HepG2 (cell line): ENCODE results near the gene UTP25. TPM values are rescaled to one million over a fixed set of nuclear protein-coding genes. Genes with fewer than 3 reads are reported as not detected.

Experiments used
- AHDC1 ChIP-seq: sonication (generic); formaldehyde crosslinking; IDR thresholded peaks from 2 replicates; pipeline ENCODE4 v1.5.1; 2020; ENCODE audit warnings: mild to moderate bottlenecking, missing genetic modification reagents, borderline replicate concordance
- MED1 ChIP-seq: sonication (generic); formaldehyde crosslinking; IDR thresholded peaks from 2 replicates; pipeline ENCODE4 v1.4.0; 2020; ENCODE audit warnings: missing genetic modification reagents
- POGK ChIP-seq: sonication (generic); formaldehyde crosslinking; conservative IDR thresholded peaks from 2 replicates; pipeline ENCODE4 v1.8.0; 2022; ENCODE audit warnings: mild to moderate bottlenecking, moderate library complexity, missing genetic modification reagents
- SKI ChIP-seq: fragments of 450-650 bp; IDR thresholded peaks from one replicate; pipeline ENCODE4 v1.6.1; 2018; ENCODE audit warnings: mild to moderate bottlenecking; ENCODE audit not compliant: partially characterized antibody
- TRIM22 ChIP-seq: fragments of 450-650 bp; IDR thresholded peaks from 2 replicates; pipeline ENCODE4 v1.6.1; 2017
- ZBTB46 ChIP-seq: sonication (generic); formaldehyde crosslinking; IDR thresholded peaks from 2 replicates; pipeline ENCODE4 v1.4.0; 2020; ENCODE audit warnings: mild to moderate bottlenecking, missing genetic modification reagents, borderline replicate concordance
- ZHX2 ChIP-seq, 2 experiments: sonication (generic) in 1 of 2; formaldehyde crosslinking in 1 of 2; IDR thresholded peaks; 2 replicates each; pipeline versions ENCODE4 v1.6.1 to v1.9.0; 2014 to 2022; ENCODE audit warnings: antibody characterized with exemption in 1 of 2, borderline replicate concordance in 1 of 2, inconsistent platforms in 1 of 2, low read depth in 1 of 2, missing genetic modification reagents in 1 of 2
- ZNF317 ChIP-seq: sonication (generic); formaldehyde crosslinking; IDR thresholded peaks from 2 replicates; pipeline ENCODE4 v1.5.0; 2020; ENCODE audit warnings: mild to moderate bottlenecking, missing genetic modification reagents
- ZNF629 ChIP-seq: sonication (generic); formaldehyde crosslinking; conservative IDR thresholded peaks from 2 replicates; pipeline ENCODE4 v1.5.0; 2020; ENCODE audit warnings: missing genetic modification reagents
- ZNF678 ChIP-seq: sonication (generic); formaldehyde crosslinking; IDR thresholded peaks from 2 replicates; pipeline ENCODE4 v1.4.0; 2020; ENCODE audit warnings: mild to moderate bottlenecking, missing genetic modification reagents
- polyA plus RNA-seq, 8 experiments: library from polyadenylated mRNA; depleted of rRNA in 3 of 8; stranded (reverse) in 7 of 8; unstranded in 1 of 8; fragments of >200 nt; fragmentation: Illumina TruSeq in 4 of 8; extraction: Trizol in 4 of 8; gene quantifications; 2 replicates each; pipeline versions ENCODE4 v1.2.1 to v1.2.3, GENCODE V29; 2011 to 2016; ENCODE audit warnings: low read depth in 4 of 8, missing spikeins in 1 of 8, mixed read lengths in 1 of 8; ENCODE audit not compliant: insufficient read depth in 1 of 8
- total RNA-seq, 5 experiments: library from RNA; depleted of rRNA; stranded (reverse); fragments of >200 nt; fragmentation: Illumina TruSeq; extraction: Trizol; gene quantifications; 2 replicates each; pipeline ENCODE4 v1.2.3, GENCODE V29; 2016; ENCODE audit warnings: low read depth in 1 of 5

UTP25 gene
- total and polyA plus RNA-seq, 2 of the 13 experiments (the other 11 are each of a cell fraction or from before 2014, with no cell fraction given) = 4.8 to 5.7 TPM

- TF ChIP-seq ZHX2 (IDR thresholded peaks at IDR 0.05; ENCODE audit: low read depth) (no peak), ZHX2 (CRISPR knock-in tag; IDR thresholded peaks at IDR 0.05; ENCODE audit: borderline replicate concordance) (no peak), ZNF317 (no peak), ZNF629 (CRISPR knock-in tag) (no peak), POGK (no peak), ZNF678 (no peak), MED1 (0 out of 2 replicates have a peak, but pooled peaks have one; percentile 23), TRIM22 (no peak), SKI (no peak), ZBTB46 (CRISPR knock-in tag) (no peak), AHDC1 (CRISPR knock-in tag) (peak; percentile 88; the same call in 1 of the 2 replicates)
Measured at GRCh38 chr1:209813902-209814301, 13.9 kb upstream of the UTP25 start (continued).
